AG10803 (cell line): ENCODE measurements around the gene KCTD5.

Source experiments
- DNase-seq: peaks from one replicate; pipeline ENCODE4 v3.0.0; 2010; ENCODE audit warnings: low read depth
- H3K4me3 ChIP-seq: 2 replicates; pipeline ENCODE4 v1.5.1; 2011; ENCODE audit warnings: mild to moderate bottlenecking, low read length, control low read depth
- TF ChIP-seq, protein P1 (sequence below): conservative IDR thresholded peaks from 2 replicates; pipeline ENCODE4 v1.5.1; 2011; ENCODE audit warnings: mild to moderate bottlenecking, low read length, control low read depth, inconsistent platforms

KCTD5 gene

DNA sequence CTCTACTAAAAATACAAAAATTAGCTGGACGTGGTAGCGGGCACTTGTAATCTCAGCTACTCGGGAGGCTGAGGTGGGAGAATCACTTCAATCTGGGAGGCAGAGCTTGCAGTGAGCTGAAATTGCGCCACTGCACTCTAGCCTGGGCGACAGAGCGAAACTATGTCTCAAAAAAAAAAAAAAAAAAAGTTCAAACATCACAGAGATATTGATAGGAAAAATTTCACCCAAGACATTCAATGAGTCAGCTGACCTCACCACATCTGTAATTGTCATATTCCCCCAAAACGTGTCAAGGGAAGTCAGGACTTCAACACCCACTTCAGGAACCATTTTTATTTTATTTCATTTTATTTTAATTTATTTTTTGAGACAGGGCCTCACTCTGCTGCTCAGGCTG, 45.7 kb downstream of the KCTD5 start:
- H3K4me3 ChIP-seq = no peak overlapping the region
- TF ChIP-seq, protein P1, sequence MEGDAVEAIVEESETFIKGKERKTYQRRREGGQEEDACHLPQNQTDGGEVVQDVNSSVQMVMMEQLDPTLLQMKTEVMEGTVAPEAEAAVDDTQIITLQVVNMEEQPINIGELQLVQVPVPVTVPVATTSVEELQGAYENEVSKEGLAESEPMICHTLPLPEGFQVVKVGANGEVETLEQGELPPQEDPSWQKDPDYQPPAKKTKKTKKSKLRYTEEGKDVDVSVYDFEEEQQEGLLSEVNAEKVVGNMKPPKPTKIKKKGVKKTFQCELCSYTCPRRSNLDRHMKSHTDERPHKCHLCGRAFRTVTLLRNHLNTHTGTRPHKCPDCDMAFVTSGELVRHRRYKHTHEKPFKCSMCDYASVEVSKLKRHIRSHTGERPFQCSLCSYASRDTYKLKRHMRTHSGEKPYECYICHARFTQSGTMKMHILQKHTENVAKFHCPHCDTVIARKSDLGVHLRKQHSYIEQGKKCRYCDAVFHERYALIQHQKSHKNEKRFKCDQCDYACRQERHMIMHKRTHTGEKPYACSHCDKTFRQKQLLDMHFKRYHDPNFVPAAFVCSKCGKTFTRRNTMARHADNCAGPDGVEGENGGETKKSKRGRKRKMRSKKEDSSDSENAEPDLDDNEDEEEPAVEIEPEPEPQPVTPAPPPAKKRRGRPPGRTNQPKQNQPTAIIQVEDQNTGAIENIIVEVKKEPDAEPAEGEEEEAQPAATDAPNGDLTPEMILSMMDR = no peak
- no peak for DNase-seq

DNA sequence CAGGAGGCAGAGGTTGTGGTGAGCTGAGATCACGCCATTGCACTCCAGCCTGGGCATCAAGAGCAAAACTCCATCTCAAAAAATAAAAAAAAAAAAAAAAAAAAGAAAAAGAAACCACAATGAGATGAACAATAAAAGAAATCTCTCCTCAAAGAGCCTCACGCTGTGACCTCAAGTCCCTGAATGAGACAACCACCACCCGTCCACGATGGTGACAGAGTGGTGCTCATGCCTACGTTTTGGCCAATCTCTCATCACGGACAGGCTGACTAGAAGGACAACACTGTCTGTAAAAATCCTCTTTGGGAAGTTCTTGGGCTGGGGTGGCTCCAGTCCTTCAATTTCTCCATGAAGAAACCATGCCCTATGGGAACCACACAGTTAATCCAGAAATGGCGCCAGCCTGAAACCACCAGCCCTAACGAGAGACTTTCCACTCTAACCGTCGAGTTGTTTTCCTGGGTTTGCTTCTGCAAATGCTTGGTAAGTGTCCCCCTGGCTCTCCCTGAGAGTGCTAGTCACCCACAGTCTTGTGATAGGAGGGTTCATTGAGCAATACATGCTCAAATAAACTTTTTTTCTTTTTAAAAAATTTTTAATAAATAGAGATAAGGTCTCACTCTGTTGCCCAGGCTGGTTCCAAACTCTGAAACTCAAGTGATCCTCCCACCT, 52.7 kb downstream of the KCTD5 start:
- no peak for DNase-seq
- no peak overlapping the region for H3K4me3 ChIP-seq
- TF ChIP-seq, protein P1 = no peak

DNA sequence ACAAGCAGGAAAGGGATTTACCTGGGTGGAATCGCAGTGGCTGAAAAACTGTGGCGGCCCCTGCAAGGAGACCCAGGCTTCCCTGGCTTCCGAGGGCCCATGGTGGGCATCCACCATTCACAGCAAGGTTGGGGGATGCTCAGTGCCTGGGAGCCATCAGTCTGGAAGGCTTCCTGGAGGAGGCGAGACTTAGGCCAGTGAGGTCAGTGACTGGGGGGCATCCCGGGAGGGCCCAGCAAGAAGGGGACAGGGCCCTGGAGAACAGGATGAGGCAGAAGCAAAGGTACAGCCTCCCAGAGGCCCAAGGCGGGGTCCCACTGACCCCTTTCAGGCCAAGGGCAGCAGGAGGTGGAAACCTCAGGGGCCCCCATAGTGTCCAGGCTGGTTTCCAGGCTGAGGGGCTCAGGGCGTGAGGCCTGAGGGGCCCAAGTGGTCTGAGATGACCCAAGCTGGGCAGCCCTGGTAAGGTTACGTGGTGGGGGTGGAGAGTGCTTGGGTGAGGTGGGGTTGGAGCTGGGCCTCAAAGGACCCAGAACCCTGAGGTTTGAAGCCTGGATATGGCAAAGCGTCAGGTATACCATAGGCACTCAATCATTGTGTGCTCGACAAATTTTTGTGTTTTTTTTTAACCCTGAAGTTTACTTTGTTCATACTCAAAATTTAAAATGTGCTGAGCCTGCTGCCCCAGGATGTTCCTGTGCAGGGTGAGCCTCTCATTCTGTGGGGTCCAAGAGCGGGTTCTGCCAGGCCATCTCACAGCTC, 54.3 kb downstream of the KCTD5 start:
- TF ChIP-seq, protein P1 = no peak
- DNase-seq = no peak
- no peak overlapping the region for H3K4me3 ChIP-seq

DNA sequence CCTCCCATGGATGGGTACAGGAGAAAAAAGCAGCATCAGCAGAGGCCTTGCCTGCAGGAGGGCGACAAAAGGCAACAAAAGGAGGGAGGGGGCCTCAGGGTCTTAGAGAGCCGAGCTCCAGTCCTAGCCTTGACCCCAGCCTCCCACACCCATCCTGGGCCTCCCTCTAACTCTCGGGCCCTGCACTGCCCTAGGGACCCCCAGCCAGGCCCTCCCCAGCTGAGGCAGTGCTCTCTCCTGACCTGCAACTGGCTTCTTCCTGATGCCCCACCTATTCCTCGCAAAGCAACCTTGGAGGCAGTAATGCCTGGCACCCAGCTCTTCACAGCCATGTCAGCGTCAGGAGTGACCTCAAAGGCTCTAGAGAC, 54.9 kb downstream of the KCTD5 start:
- no peak for DNase-seq
- no peak overlapping the region for H3K4me3 ChIP-seq
- TF ChIP-seq, protein P1 = no peak

DNA sequence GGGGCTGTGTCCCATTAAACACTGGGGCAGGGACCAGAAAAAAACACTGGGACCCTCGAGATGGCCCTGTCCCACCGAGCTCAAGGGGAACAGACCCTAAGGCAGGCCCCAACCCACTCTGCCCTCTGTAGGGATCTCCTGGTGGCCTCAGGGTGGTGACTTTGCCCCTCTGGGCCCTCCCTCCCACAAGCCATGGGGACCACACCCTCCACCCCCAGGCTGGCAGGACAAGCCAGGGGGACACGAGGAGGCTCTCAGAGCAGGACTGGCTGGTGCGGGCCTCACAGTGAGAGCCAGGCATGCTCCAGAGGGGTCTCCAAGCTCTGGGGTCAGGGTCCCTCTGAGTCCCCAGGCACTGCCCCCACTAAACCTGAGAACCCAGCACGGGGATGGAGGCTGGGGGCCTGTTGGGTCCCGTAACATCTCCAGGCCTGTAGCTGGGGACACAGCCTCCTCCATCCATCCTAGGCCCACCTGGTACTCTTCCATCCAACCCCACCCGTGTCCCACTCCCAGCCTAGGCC, 55.6 kb downstream of the KCTD5 start:
- no peak overlapping the region for H3K4me3 ChIP-seq
- no peak for DNase-seq
- TF ChIP-seq, protein P1 = no peak

DNA sequence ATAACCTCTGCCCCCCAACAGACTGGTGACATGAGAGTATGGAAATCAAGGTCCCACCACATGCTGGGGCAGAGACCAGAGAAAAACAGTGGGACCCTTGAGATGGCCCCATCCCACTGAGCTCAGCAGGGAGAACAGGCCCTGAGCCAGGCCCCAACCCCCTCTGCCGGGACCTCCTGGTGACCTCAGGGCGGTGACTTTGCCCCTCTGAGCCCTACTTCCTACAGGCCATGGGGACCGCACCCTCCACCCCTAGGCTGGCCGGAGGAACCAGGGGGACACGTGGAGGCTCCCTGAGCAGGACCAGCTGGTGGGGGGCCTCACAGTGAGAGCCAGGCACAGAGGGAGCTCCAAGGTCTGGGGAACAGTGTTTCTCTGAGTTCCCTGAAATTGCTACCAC, 56.3 kb downstream of the KCTD5 start:
- TF ChIP-seq, protein P1 = no peak
- H3K4me3 ChIP-seq = no peak overlapping the region
- DNase-seq = no peak
